Osteocyte (in vitro differentiated cells): ENCODE results near the gene THRB. TPM values are rescaled to one million over a fixed set of nuclear protein-coding genes. Genes with fewer than 3 reads are reported as not detected.

Experiments used
- DNase-seq: peaks from one replicate; pipeline ENCODE4 v3.0.0; 2021; ENCODE audit warnings: mixed read lengths; ENCODE audit not compliant: unreplicated experiment; ENCODE audit errors: extremely low spot score
- H3K27ac Mint-ChIP-seq: one replicate; pipeline ENCODE4 v1.8.0; 2021; ENCODE audit warnings: mild to moderate bottlenecking, mixed read lengths; ENCODE audit not compliant: unreplicated experiment
- H3K27me3 Mint-ChIP-seq: one replicate; pipeline ENCODE4 v1.8.0; 2021; ENCODE audit warnings: mixed read lengths; ENCODE audit not compliant: unreplicated experiment
- H3K36me3 Mint-ChIP-seq: one replicate; pipeline ENCODE4 v1.8.0; 2021; ENCODE audit warnings: mixed read lengths; ENCODE audit not compliant: unreplicated experiment
- H3K4me1 Mint-ChIP-seq: one replicate; pipeline ENCODE4 v1.8.0; 2021; ENCODE audit warnings: mixed read lengths; ENCODE audit not compliant: unreplicated experiment
- H3K4me3 Mint-ChIP-seq: one replicate; pipeline ENCODE4 v1.8.0; 2021; ENCODE audit warnings: mild to moderate bottlenecking, moderate library complexity, mixed read lengths; ENCODE audit not compliant: unreplicated experiment
- H3K9me3 Mint-ChIP-seq: one replicate; pipeline ENCODE4 v1.8.0; 2021; ENCODE audit warnings: mixed read lengths; ENCODE audit not compliant: unreplicated experiment
- total RNA-seq: library from RNA; stranded (reverse); gene quantifications from 2 replicates; pipeline ENCODE4 v1.2.1, GENCODE V29; 2021
- TF ChIP-seq, protein P1 (sequence below): fragments of 200-600 bp; sonication (generic); IDR thresholded peaks from 2 replicates; pipeline ENCODE4 v1.5.0; 2021; ENCODE audit warnings: antibody characterized with exemption, mild to moderate bottlenecking, moderate library complexity

Gene THRB
- total RNA-seq, 1 donor from 2014 or later = 4.6 TPM

DNA sequence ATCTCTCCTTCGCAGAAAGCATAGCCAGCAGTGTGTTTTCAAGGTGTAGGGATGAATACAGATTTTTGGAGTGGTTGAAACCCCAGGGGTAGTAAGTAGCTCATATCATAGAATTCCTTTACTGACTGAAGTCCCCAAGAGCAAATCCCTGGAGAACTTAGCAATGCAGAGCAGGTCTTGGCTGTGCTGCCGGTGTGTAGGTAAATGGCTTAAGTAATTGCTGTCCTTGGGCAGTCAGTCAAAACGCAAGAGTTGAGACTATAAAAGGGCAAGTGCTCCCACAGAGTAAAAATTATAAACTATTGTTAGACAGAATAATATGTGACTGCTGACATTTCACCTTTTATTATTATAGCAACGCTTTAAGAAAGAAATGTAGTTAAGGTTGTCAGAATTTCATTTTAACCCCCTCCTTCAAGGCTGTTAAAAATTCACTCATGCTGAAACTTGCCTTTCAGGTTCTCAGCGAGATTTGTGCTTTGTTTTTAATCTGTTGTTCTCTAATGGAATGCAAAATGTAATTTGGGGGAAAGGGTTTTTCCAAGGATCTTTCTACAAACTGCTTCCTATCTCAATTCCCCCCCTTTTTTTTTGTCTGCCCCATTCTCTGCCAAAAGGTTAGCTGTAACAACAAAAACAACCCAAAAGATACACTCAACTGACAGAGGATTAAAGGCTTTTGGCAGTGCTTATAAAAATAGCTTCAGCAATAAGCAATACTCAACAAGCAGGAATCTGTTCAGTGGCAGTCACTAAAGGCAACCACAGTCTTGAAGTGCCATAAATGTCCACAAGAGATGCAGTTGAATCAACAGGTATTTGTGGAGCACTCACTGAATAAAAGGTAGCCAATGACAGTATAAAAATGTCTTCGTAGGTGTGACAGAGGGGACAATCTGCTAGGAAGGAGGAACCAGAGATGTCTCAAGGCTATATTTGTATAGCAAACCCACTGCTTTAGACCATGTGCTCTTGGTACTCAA, 105.3 kb downstream of the THRB start:
- Mint-ChIP-seq H3K36me3 (no peaks in the 10 kb centered on the region), H3K27ac (no peak overlapping the region), H3K27me3 (no peaks in the 10 kb centered on the region), H3K4me3 (no peak overlapping the region), H3K9me3 (peaks cover 4% of the 10 kb centered on the region), H3K4me1 (peaks cover 10% of the 10 kb centered on the region)
- DNase-seq = no peak
- TF ChIP-seq, protein P1, sequence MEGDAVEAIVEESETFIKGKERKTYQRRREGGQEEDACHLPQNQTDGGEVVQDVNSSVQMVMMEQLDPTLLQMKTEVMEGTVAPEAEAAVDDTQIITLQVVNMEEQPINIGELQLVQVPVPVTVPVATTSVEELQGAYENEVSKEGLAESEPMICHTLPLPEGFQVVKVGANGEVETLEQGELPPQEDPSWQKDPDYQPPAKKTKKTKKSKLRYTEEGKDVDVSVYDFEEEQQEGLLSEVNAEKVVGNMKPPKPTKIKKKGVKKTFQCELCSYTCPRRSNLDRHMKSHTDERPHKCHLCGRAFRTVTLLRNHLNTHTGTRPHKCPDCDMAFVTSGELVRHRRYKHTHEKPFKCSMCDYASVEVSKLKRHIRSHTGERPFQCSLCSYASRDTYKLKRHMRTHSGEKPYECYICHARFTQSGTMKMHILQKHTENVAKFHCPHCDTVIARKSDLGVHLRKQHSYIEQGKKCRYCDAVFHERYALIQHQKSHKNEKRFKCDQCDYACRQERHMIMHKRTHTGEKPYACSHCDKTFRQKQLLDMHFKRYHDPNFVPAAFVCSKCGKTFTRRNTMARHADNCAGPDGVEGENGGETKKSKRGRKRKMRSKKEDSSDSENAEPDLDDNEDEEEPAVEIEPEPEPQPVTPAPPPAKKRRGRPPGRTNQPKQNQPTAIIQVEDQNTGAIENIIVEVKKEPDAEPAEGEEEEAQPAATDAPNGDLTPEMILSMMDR = no peak

DNA sequence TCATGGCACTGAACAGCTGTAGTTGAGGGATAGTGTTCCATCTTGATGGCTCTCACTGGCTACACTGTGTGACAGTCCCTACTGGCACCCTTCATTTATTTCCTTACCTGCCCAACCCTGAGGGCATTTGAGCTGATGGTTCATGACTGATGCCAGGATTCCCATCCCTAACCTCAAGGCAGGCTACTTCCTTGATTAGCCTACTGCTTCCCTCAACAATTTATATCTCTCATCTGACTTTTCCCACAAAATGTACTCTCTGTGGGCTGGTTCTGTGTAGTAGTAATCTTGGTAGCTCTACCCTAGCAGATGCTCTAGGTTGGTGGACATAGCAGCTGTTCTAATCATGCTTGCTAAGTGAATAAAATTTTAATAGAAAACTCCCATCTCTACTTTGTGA, 106.0 kb downstream of the THRB start:
- no peaks in the 10 kb centered on the region for H3K27me3 Mint-ChIP-seq
- TF ChIP-seq, protein P1 = no peak
- peaks cover 4% of the 10 kb centered on the region for H3K9me3 Mint-ChIP-seq
- H3K27ac Mint-ChIP-seq = no peak overlapping the region
- H3K36me3 Mint-ChIP-seq = no peaks in the 10 kb centered on the region
- no peak for DNase-seq
- H3K4me1 Mint-ChIP-seq = peaks cover 10% of the 10 kb centered on the region
- no peak overlapping the region for H3K4me3 Mint-ChIP-seq

DNA sequence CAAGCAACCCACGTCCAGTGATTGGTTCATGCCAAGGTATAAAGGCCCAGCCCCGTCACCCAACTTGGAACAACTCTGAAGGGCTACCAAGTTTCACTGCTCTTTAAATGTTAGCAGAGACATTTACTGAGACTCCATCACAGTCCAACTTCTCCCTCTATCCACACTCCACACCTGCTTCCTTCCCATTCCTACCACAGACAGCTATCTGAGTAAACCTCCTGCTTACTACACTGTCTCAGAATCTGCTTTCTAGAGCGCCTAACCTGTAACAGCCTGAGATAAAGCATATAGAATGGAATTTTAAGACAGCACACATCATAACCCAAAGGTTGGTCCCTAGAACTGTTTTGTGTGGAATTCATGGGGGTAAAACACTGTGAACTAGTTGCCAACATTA, 106.5 kb downstream of the THRB start:
- TF ChIP-seq, protein P1 = no peak
- no peak overlapping the region for H3K4me3 Mint-ChIP-seq
- peaks cover 4% of the 10 kb centered on the region for H3K9me3 Mint-ChIP-seq
- no peaks in the 10 kb centered on the region for H3K27me3 Mint-ChIP-seq
- no peak overlapping the region for H3K27ac Mint-ChIP-seq
- H3K4me1 Mint-ChIP-seq = peaks cover 8% of the 10 kb centered on the region
- DNase-seq = no peak
- H3K36me3 Mint-ChIP-seq = no peaks in the 10 kb centered on the region

DNA sequence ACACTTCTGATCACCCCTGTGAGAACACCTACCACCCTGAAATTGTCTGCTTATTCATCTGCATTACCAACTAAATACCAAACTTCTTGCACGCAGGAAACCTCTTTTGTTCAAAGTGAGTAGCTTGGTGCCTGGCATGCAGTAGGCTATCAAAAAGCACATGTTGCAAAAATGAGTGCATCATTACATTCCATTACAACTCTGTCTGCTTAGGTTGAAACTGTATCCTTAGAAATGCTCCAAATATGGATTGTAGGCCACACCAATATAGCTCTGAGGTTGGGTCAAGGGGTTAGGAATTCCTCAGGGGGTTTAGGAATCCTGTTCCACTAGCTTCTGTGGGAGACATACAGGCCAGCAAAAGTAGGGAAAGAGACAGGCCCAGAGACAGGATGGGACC, 107.2 kb downstream of the THRB start:
- no peak for DNase-seq
- Mint-ChIP-seq H3K27ac (no peak overlapping the region), H3K4me1 (peaks cover 8% of the 10 kb centered on the region)

DNA sequence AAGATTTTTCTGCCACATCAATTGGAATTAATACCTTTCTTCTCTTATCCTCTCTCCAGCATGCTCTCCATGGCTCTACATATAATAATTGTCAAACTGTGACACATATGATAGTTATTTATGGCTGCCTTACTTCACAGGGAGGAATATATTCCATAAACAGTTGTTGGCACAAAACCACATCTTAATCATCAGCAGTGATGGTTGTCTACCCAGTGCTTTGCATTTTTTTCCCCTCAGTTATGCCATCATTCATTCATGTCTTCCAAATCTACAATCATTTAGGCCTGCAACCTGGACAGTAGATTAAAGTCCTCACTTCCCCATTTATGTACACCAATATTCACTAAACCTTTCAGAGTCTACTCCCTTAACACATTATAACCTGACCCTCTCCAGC, 107.7 kb downstream of the THRB start:
- Mint-ChIP-seq H3K27ac (no peak overlapping the region), H3K9me3 (peaks cover 4% of the 10 kb centered on the region), H3K36me3 (no peaks in the 10 kb centered on the region), H3K4me3 (no peak overlapping the region), H3K4me1 (peaks cover 8% of the 10 kb centered on the region), H3K27me3 (no peaks in the 10 kb centered on the region)
- no peak for DNase-seq
- TF ChIP-seq, protein P1 = no peak

More for the DNA sequence above, 107.2 kb downstream of the THRB start:
- H3K36me3 Mint-ChIP-seq = no peaks in the 10 kb centered on the region
- H3K4me3 Mint-ChIP-seq = no peak overlapping the region
- TF ChIP-seq, protein P1 = no peak
- H3K9me3 Mint-ChIP-seq = peaks cover 4% of the 10 kb centered on the region
- H3K27me3 Mint-ChIP-seq = no peaks in the 10 kb centered on the region
